ENCODE results near the gene PLCB1.

DNA sequence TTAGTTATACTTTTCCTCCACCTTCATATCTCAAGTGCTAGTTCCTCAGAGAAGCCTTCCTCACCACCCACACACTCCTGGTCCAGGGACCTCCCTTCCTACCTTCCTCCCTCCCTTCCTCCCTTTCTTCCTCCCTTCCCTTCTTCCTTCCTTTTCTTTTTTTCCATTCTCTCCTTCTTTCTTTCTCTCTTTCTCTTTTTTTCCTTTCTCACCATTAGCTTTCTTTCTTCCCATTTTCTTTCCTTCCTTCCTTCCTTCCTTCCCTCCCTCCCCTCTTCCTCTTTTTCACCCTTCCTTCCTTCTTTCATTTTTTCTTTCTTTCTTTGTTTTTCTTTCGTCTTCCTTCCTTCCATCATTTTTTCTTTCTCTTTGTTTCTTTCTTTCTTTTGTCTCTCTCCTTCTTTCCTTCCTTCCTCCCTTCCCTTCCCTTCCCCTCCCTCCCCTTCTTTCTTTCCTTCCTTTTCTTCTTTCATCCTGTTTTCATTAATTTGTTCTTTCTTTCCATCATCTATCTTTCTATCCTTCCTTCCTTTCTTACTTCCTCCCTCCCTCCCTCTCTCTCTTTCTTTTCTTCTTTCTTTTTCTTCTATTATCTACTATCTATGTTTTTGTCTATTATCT is 416.0 kb downstream of the PLCB1 start:
- TF ChIP-seq POLR2A (IDR thresholded peaks at IDR 0.05; ENCODE audit: low read depth, low read length) = no peak
- no peak for TF ChIP-seq POLR2AphosphoS5 (IDR thresholded peaks at IDR 0.05; ENCODE audit: low read depth, low read length)
- TF ChIP-seq TAF1 (IDR thresholded peaks at IDR 0.05; ENCODE audit: borderline replicate concordance, low read depth, low read length) = no peak
